Esophagus squamous epithelium (tissue), 4 donors: Measurements from ENCODE around the gene ITGA11.

Source experiments
- CTCF ChIP-seq, 6 experiments: fragments of 450-650 bp in 4 of 6; fragments of 200-600 bp in 2 of 6; sonication (generic) in 2 of 6; IDR thresholded peaks; one replicate each; pipeline ENCODE4 v1.5.1; 2016 to 2019; ENCODE audit warnings: antibody characterized with exemption in 6 of 6, mild to moderate bottlenecking in 4 of 6, moderate library complexity in 4 of 6
- POLR2A ChIP-seq, 4 donors: fragments of 450-650 bp; IDR thresholded peaks; one replicate each; pipeline ENCODE4 v1.6.1; 2017; ENCODE audit warnings: antibody characterized with exemption in 4 of 4, mild to moderate bottlenecking in 4 of 4, moderate library complexity in 3 of 4

GRCh38 chr15:68315495-68316031, 116.4 kb downstream of the ITGA11 start:
- TF ChIP-seq POLR2A (IDR thresholded peaks at IDR 0.05) (no peak), CTCF (IDR thresholded peaks at IDR 0.05) (no peak)
